Neuronal stem cell (in vitro differentiated cells): Measurements from ENCODE around the gene NSF.
"Not testable (repeated sequence)": the region's sequence is repeated elsewhere in the genome, so short reads cannot be mapped to it uniquely, and the experiment has no call there.

Experiments
- DNase-seq: peaks from one replicate; pipeline ENCODE4 v3.0.0-alpha.2; 2013; ENCODE audit warnings: low spot score
- H2AFZ ChIP-seq: one replicate; pipeline ENCODE4 v1.6.1; 2013; ENCODE audit warnings: mild to moderate bottlenecking, low read length, inconsistent platforms
- H2AK5ac ChIP-seq: 2 replicates; pipeline ENCODE4 v1.6.1; 2013; ENCODE audit warnings: low read depth, mild to moderate bottlenecking, inconsistent platforms, low read length, moderate library complexity, mixed read lengths
- H2BK120ac ChIP-seq: 2 replicates; pipeline ENCODE4 v1.6.1; 2013; ENCODE audit warnings: low read depth, mild to moderate bottlenecking, inconsistent platforms, low read length, moderate library complexity, mixed read lengths
- H2BK12ac ChIP-seq: one replicate; pipeline ENCODE4 v1.6.1; 2013; ENCODE audit warnings: low read length, inconsistent platforms
- H2BK15ac ChIP-seq: 2 replicates; pipeline ENCODE4 v1.6.1; 2013; ENCODE audit warnings: mild to moderate bottlenecking, low read length, inconsistent platforms, mixed read lengths
- H2BK5ac ChIP-seq: one replicate; pipeline ENCODE4 v1.6.1; 2013; ENCODE audit warnings: inconsistent platforms, mild to moderate bottlenecking, low read length, moderate library complexity
- H3K14ac ChIP-seq: one replicate; pipeline ENCODE4 v1.6.1; 2013; ENCODE audit warnings: low read length, inconsistent platforms
- H3K18ac ChIP-seq: 2 replicates; pipeline ENCODE4 v1.6.1; 2013; ENCODE audit warnings: low read length, inconsistent platforms
- H3K23ac ChIP-seq: 2 replicates; pipeline ENCODE4 v1.6.1; 2013; ENCODE audit warnings: low read depth, mild to moderate bottlenecking, mixed read lengths, low read length, inconsistent platforms; ENCODE audit not compliant: poor library complexity
- H3K27ac ChIP-seq: replicated peaks from 3 replicates; pipeline ENCODE4 v1.5.1; 2013; ENCODE audit warnings: low read length, inconsistent platforms
- H3K27me3 ChIP-seq, 3 experiments: 2 replicates each; pipeline ENCODE4 v1.6.1; 2013; ENCODE audit warnings: low read length in 3 of 3, mild to moderate bottlenecking in 2 of 3, inconsistent platforms in 1 of 3, low read depth in 1 of 3, mixed read lengths in 1 of 3, moderate library complexity in 1 of 3; ENCODE audit not compliant: control insufficient read depth in 3 of 3, insufficient read depth in 3 of 3
- H3K36me3 ChIP-seq, 2 donors: replicated peaks in 1 of 2; 2 replicates each; pipeline ENCODE4 v1.6.1; 2013; ENCODE audit warnings: low read length in 2 of 2; ENCODE audit not compliant: control insufficient read depth in 2 of 2, insufficient read depth in 2 of 2
- H3K4ac ChIP-seq: 2 replicates; pipeline ENCODE4 v1.6.1; 2013; ENCODE audit warnings: inconsistent platforms, mild to moderate bottlenecking, low read length, moderate library complexity
- H3K4me1 ChIP-seq, 2 donors: 1 replicate in 1 of 2; 2 replicates in 1 of 2; pipeline ENCODE4 v1.6.1; 2013; ENCODE audit warnings: low read length in 2 of 2, low read depth in 1 of 2; ENCODE audit not compliant: control insufficient read depth in 2 of 2, insufficient read depth in 1 of 2
- H3K4me2 ChIP-seq: one replicate; pipeline ENCODE4 v1.6.1; 2013; ENCODE audit warnings: mild to moderate bottlenecking, low read length, inconsistent platforms; ENCODE audit not compliant: insufficient read depth, poor library complexity, severe bottlenecking
- H3K4me3 ChIP-seq, 2 donors: 2 replicates each; pipeline ENCODE4 v1.5.1; 2013; ENCODE audit warnings: low read length in 2 of 2, mild to moderate bottlenecking in 2 of 2, inconsistent platforms in 1 of 2, moderate library complexity in 1 of 2
- H3K79me1 ChIP-seq: one replicate; pipeline ENCODE4 v1.6.1; 2013; ENCODE audit warnings: low read depth, mild to moderate bottlenecking, inconsistent platforms, low read length, moderate library complexity
- H3K9ac ChIP-seq: one replicate; pipeline ENCODE4 v1.6.1; 2013; ENCODE audit warnings: mild to moderate bottlenecking, low read depth, low read length, inconsistent platforms; ENCODE audit not compliant: poor library complexity
- H3K9me3 ChIP-seq, 2 donors: replicated peaks in 1 of 2; 2 replicates each; pipeline versions ENCODE3 to v1.6.1; 2013; ENCODE audit warnings: low read length in 2 of 2, mild to moderate bottlenecking in 2 of 2, inconsistent platforms in 1 of 2, low read depth in 1 of 2, mixed read lengths in 1 of 2, moderate library complexity in 1 of 2; ENCODE audit not compliant: control insufficient read depth in 2 of 2, insufficient read depth in 1 of 2
- H4K8ac ChIP-seq: one replicate; pipeline ENCODE4 v1.6.1; 2013; ENCODE audit warnings: low read depth, mild to moderate bottlenecking, inconsistent platforms, low read length, moderate library complexity
- H4K91ac ChIP-seq: one replicate; pipeline ENCODE4 v1.6.1; 2013; ENCODE audit warnings: low read length, low read depth, mild to moderate bottlenecking, inconsistent platforms; ENCODE audit not compliant: poor library complexity
- WGBS, 2 donors: extraction: QIAGEN DNeasy Blood & Tissue Kit; methylation state at CpG; one replicate each; pipeline ENCODE4 v1.1.7; 2013; ENCODE audit warnings: missing lambda C conversion rate in 2 of 2, mixed read lengths in 1 of 2; ENCODE audit not compliant: insufficient read length in 2 of 2, insufficient replicate concordance in 1 of 2; ENCODE audit errors: extremely low coverage in 2 of 2; 5-methylcytosine and 5-hydroxymethylcytosine counted together

Gene NSF

GRCh38 chr17:46600767-46601166 is 10.3 kb downstream of the NSF start:
- not testable (repeated sequence) for H3K4me1 ChIP-seq, H2AK5ac ChIP-seq, H3K4me3 ChIP-seq, H2BK5ac ChIP-seq, H2BK120ac ChIP-seq, H3K18ac ChIP-seq, H3K14ac ChIP-seq, H3K27ac ChIP-seq, H2BK12ac ChIP-seq, H3K4me2 ChIP-seq, H3K9me3 ChIP-seq, H2AFZ ChIP-seq, DNase-seq, H3K36me3 ChIP-seq, H4K8ac ChIP-seq, H4K91ac ChIP-seq, H3K9ac ChIP-seq, H3K4ac ChIP-seq, H3K23ac ChIP-seq, H3K79me1 ChIP-seq, H3K27me3 ChIP-seq, H2BK15ac ChIP-seq
- no CpG with 5 or more reads among the region's 3 CpGs for WGBS, 2 donors

- H3K4ac ChIP-seq, H3K9me3 ChIP-seq, DNase-seq, H3K14ac ChIP-seq, H2BK5ac ChIP-seq, H3K9ac ChIP-seq, H3K27ac ChIP-seq, H4K8ac ChIP-seq, H4K91ac ChIP-seq, H2AFZ ChIP-seq, H3K4me3 ChIP-seq, H3K79me1 ChIP-seq, H2BK120ac ChIP-seq, H2AK5ac ChIP-seq, H3K23ac ChIP-seq, H3K27me3 ChIP-seq, H3K4me1 ChIP-seq, H2BK12ac ChIP-seq, H2BK15ac ChIP-seq, H3K18ac ChIP-seq, H3K4me2 ChIP-seq, H3K36me3 ChIP-seq: not testable (repeated sequence)
Observed at GRCh38 chr17:46603125-46603524, 12.7 kb downstream of the NSF start.

- H3K4me3 ChIP-seq, H2BK120ac ChIP-seq, H2AFZ ChIP-seq, H3K4me2 ChIP-seq, H3K9me3 ChIP-seq, H4K8ac ChIP-seq, H4K91ac ChIP-seq, H3K18ac ChIP-seq, H3K4ac ChIP-seq, H3K79me1 ChIP-seq, H2BK5ac ChIP-seq, H3K27me3 ChIP-seq, H3K14ac ChIP-seq, H3K27ac ChIP-seq, DNase-seq, H3K23ac ChIP-seq, H3K36me3 ChIP-seq, H2BK15ac ChIP-seq, H3K9ac ChIP-seq, H3K4me1 ChIP-seq, H2AK5ac ChIP-seq, H2BK12ac ChIP-seq: not testable (repeated sequence)
- WGBS, 2 donors, result no CpG with 5 or more reads among the region's 2 CpGs
Observed at GRCh38 chr17:46611304-46611703, 20.8 kb downstream of the NSF start.

GRCh38 chr17:46613876-46614275 is 23.4 kb downstream of the NSF start:
- DNase-seq, H3K4me1 ChIP-seq, H2BK5ac ChIP-seq, H3K27me3 ChIP-seq, H3K18ac ChIP-seq, H4K91ac ChIP-seq, H2BK15ac ChIP-seq, H2AFZ ChIP-seq, H3K9me3 ChIP-seq, H3K4me3 ChIP-seq, H3K9ac ChIP-seq, H3K4me2 ChIP-seq, H2BK120ac ChIP-seq, H3K4ac ChIP-seq, H3K23ac ChIP-seq, H4K8ac ChIP-seq, H3K79me1 ChIP-seq, H3K27ac ChIP-seq, H2BK12ac ChIP-seq, H3K14ac ChIP-seq, H2AK5ac ChIP-seq, H3K36me3 ChIP-seq: not testable (repeated sequence)
- no CpG with 5 or more reads among the region's 1 CpG for WGBS, 2 donors
